Measurements from ENCODE around the gene RAD9A. TPM values are rescaled to one million over a fixed set of nuclear protein-coding genes. Genes with fewer than 3 reads are reported as not detected.

The RAD9A gene
- total and polyA plus RNA-seq, 2 of the 4 experiments (the other 2 are of a cell fraction): 2.0 to 10.3 TPM

DNA sequence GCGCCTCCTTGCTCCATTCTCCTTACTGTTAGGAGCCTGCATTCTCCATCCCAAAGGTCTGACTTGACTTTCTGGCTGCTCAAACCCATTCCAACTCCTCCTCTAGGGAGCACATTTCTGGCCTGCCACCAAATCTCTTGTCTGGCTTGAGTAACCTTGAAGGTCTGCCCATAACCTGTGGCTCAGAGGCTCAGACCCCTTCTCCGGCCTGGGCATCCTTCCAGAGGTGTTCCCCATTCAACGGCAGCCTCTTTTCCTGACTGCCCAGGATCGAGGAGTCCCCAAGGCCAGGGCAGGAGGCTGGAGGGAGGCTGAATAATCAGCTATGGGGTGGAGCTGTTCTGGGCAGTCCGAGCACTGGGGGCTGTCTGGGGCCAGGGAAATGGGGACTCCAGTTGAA lies 2.2 kb downstream of the RAD9A start:
- Histone ChIP-seq H3K56ac (ENCODE audit: extremely low read depth, insufficient read depth, low read length) (no peak overlapping the region), H3K18ac (ENCODE audit: low read depth, low read length) (no peak overlapping the region), H3K4me1 (ENCODE audit: control insufficient read depth, insufficient read depth, low read length) (peaks cover 3% of the 10 kb centered on the region), H4K20me1 (ENCODE audit: insufficient read depth, low read length) (peaks cover 15% of the 10 kb centered on the region), H2BK15ac (ENCODE audit: low read depth, low read length) (no peak overlapping the region), H2BK20ac (ENCODE audit: low read depth, low read length) (no peak overlapping the region), H2AFZ (replicated peaks; ENCODE audit: low read length, poor library complexity) (no peak overlapping the region), H4K5ac (ENCODE audit: low read depth, low read length) (no peak overlapping the region), H2BK5ac (ENCODE audit: low read depth, low read length, poor library complexity, severe bottlenecking) (no peak overlapping the region), H3K4me3 (ENCODE audit: insufficient read depth, low read depth, low read length) (no peak overlapping the region), H3K23ac (ENCODE audit: low read depth, low read length) (no peak overlapping the region), H2AK5ac (ENCODE audit: low read depth, low read length) (no peak overlapping the region), H3K4me2 (ENCODE audit: low read depth, low read length) (no peak overlapping the region), H3K27me3 (ENCODE audit: control insufficient read depth, insufficient read depth, low read length) (no peaks in the 10 kb centered on the region), H3K36me3 (ENCODE audit: control insufficient read depth, insufficient read depth, low read length) (peaks cover 29% of the 10 kb centered on the region), H3K79me1 (ENCODE audit: low read depth in 1 of 2, low read length in 2 of 2) (peaks cover 15 to 44% of the 10 kb centered on the region in 2 experiments; a peak in 3 of 4 replicates), H4K8ac (ENCODE audit: low read depth in 2 of 2, low read length in 2 of 2) (no peak overlapping the region), H3K14ac (replicated peaks; ENCODE audit: low read depth, low read length) (no peak overlapping the region), H3K9me3 (ENCODE audit: control insufficient read depth, insufficient read depth, low read length) (no peaks in the 10 kb centered on the region), H3K9ac (ENCODE audit: low read depth, low read length) (no peak overlapping the region), H2AK9ac (replicated peaks; ENCODE audit: low read depth, low read length, poor library complexity) (no peak overlapping the region), H3K9me1 (ENCODE audit: insufficient read depth, low read length) (no peaks in the 10 kb centered on the region; the same call in 1 of the 2 replicates), H3K27ac (ENCODE audit: insufficient read depth, low read length) (no peak overlapping the region), H3K4ac (ENCODE audit: low read depth, low read length) (no peak overlapping the region), H4K91ac (ENCODE audit: insufficient read depth, low read depth, low read length) (no peak overlapping the region), H2BK120ac (ENCODE audit: low read depth, low read length) (no peak overlapping the region)
- DNase-seq: no peak
- ATAC-seq (ENCODE audit: low read depth): no peak
- dilution Hi-C loops (cut with HindIII; ENCODE audit: low sequenced_read_pairs, unreplicated experiment): no loop called here
- ChIA-PET POLR2A (ENCODE audit: unreplicated experiment) (no interaction called here), CTCF (interaction anchor here (0.6 to 1.1 kb wide), 2 partner anchors 11 to 13 kb away, joined by 4 to 6 read pairs; no protein-coding TSS in a partner anchor)
- in situ Hi-C loops (cut with MboI; ENCODE audit: low sequenced_read_pairs): no loop called here
- BruUV-seq (replicated peaks): no TSS peak
- 72% methylated on average over 2 of the region's 5 CpGs; no CpG with 5 or more reads in 1 of the 2 experiments for WGBS, 2 experiments (ENCODE audit: extremely low coverage in 2 of 2, insufficient read length in 1 of 2)
- TF ChIP-seq BHLHE40 (IDR thresholded peaks at IDR 0.05; ENCODE audit: low read depth, low read length): no peak
- intact Hi-C loops (cut with micrococcal nuclease): no loop called here
